ENCODE data around the gene LUZP2.

GRCh38 chr11:24617856-24618255, 121.0 kb downstream of the LUZP2 start:
- TF ChIP-seq CTCF (IDR thresholded peaks at IDR 0.05) = no peak
- TF ChIP-seq POLR2A (IDR thresholded peaks at IDR 0.05; ENCODE audit: low read depth) = no peak
